ENCODE measurements around the gene ROCK2.
"Not testable (repeated sequence)": the region's sequence is repeated elsewhere in the genome, so short reads cannot be mapped to it uniquely, and the experiment has no call there.

ROCK2 gene

GRCh38 chr2:11239666-11240462 is 104.6 kb downstream of the ROCK2 start:
- DNase-seq (ENCODE audit: low spot score) = no peak
- in situ Hi-C loops (cut with MboI; ENCODE audit: low pct_unique_long_range_greater_than_20kb, low sequenced_read_pairs, unreplicated experiment) = loop anchor here (25.0 kb wide), 1 partner anchor 172 kb away; no protein-coding TSS in a partner anchor
- TF ChIP-seq CTCF (IDR thresholded peaks at IDR 0.05; ENCODE audit: extremely low read depth, insufficient read depth, missing control alignments) = no peak

GRCh38 chr2:11239147-11239546 is 105.3 kb downstream of the ROCK2 start:
- no peak for DNase-seq (ENCODE audit: low spot score)
- in situ Hi-C loops (cut with MboI; ENCODE audit: low pct_unique_long_range_greater_than_20kb, low sequenced_read_pairs, unreplicated experiment) = loop anchor here (25.0 kb wide), 1 partner anchor 173 kb away; no protein-coding TSS in a partner anchor
- TF ChIP-seq CTCF (IDR thresholded peaks at IDR 0.05; ENCODE audit: extremely low read depth, insufficient read depth, missing control alignments) = no peak

- no peak for TF ChIP-seq CTCF (IDR thresholded peaks at IDR 0.05; ENCODE audit: extremely low read depth, insufficient read depth, missing control alignments)
- DNase-seq (ENCODE audit: low spot score) = no peak
- in situ Hi-C loops (cut with MboI; ENCODE audit: low pct_unique_long_range_greater_than_20kb, low sequenced_read_pairs, unreplicated experiment) = loop anchor here (25.0 kb wide), 1 partner anchor 175 kb away; no protein-coding TSS in a partner anchor
These were observed 107.3 kb downstream of the ROCK2 start for GRCh38 chr2:11237122-11237521.

- no peak for DNase-seq (ENCODE audit: low spot score)
- TF ChIP-seq CTCF (IDR thresholded peaks at IDR 0.05; ENCODE audit: extremely low read depth, insufficient read depth, missing control alignments) = no peak
- in situ Hi-C loops (cut with MboI; ENCODE audit: low pct_unique_long_range_greater_than_20kb, low sequenced_read_pairs, unreplicated experiment) = loop anchor here (25.0 kb wide), 1 partner anchor 176 kb away; no protein-coding TSS in a partner anchor
These were observed 108.1 kb downstream of the ROCK2 start for GRCh38 chr2:11236335-11236734.

- TF ChIP-seq CTCF (IDR thresholded peaks at IDR 0.05; ENCODE audit: extremely low read depth, insufficient read depth, missing control alignments) = no peak
- DNase-seq (ENCODE audit: low spot score) = no peak
- in situ Hi-C loops (cut with MboI; ENCODE audit: low pct_unique_long_range_greater_than_20kb, low sequenced_read_pairs, unreplicated experiment) = loop anchor here (25.0 kb wide), 1 partner anchor 177 kb away; no protein-coding TSS in a partner anchor
These were observed 108.9 kb downstream of the ROCK2 start for GRCh38 chr2:11235583-11235982.

- TF ChIP-seq CTCF (IDR thresholded peaks at IDR 0.05; ENCODE audit: extremely low read depth, insufficient read depth, missing control alignments) = peak; percentile 37
- in situ Hi-C loops (cut with MboI; ENCODE audit: low pct_unique_long_range_greater_than_20kb, low sequenced_read_pairs, unreplicated experiment) = loop anchor here (25.0 kb wide), 1 partner anchor 178 kb away; no protein-coding TSS in a partner anchor
- no peak for DNase-seq (ENCODE audit: low spot score)
These were observed 110.1 kb downstream of the ROCK2 start for GRCh38 chr2:11234309-11234708.

- in situ Hi-C loops (cut with MboI; ENCODE audit: low pct_unique_long_range_greater_than_20kb, low sequenced_read_pairs, unreplicated experiment) = loop anchor here (25.0 kb wide), 1 partner anchor 181 kb away; no protein-coding TSS in a partner anchor
- DNase-seq (ENCODE audit: low spot score) = not testable (repeated sequence)
These were observed 113.2 kb downstream of the ROCK2 start for GRCh38 chr2:11231193-11231592.
